ENCODE results near the gene NDST1.
"Not testable (repeated sequence)": the region's sequence is repeated elsewhere in the genome, so short reads cannot be mapped to it uniquely, and the experiment has no call there.

NDST1 gene

DNA sequence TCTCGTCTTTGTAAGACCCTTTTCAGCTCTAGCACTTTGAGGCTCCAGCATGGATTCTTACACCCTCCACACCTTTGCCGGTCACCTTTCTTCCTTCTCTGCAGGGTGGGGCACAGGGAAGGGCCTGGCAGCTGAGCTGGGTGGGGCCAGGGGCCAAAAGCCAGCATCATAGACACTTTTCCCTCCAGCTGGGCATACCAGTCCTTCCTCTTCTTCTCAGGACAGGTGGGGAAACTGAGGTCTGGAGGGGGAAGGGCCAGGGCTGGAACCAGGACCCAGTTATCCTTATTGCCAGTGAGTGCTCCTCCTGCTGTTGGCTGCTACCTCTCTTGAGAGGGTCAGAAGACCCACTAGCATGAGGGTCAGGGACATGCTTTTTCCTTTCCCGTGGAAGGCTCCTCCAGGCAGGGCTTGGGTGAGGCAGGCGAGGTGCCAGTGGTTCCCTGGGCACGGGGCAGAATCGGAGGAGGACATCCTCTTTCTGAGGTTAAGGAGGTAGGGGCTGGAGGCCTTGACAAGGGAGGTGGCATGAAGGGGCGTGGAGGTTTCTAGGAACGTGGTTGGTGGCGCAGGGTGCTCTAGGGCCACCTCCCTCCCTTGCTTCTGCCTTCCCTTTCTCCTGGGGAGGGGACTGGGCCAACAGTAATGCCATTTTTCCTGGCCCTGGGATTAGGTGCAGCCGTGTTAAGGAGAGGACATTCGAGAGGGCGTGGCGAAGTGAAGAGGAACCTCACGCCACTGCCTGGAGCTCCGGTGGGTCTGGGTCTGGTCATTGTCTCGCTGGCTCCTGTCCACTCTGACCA lies at the start of gene NDST1:
Gene NDST1 (plus strand): TSS at position 658 of the 803 bp plus-strand sequence. CDS start 13,124 bp downstream, outside the sequence.
- DNase-seq (ENCODE audit: low read depth) = no peak

DNA sequence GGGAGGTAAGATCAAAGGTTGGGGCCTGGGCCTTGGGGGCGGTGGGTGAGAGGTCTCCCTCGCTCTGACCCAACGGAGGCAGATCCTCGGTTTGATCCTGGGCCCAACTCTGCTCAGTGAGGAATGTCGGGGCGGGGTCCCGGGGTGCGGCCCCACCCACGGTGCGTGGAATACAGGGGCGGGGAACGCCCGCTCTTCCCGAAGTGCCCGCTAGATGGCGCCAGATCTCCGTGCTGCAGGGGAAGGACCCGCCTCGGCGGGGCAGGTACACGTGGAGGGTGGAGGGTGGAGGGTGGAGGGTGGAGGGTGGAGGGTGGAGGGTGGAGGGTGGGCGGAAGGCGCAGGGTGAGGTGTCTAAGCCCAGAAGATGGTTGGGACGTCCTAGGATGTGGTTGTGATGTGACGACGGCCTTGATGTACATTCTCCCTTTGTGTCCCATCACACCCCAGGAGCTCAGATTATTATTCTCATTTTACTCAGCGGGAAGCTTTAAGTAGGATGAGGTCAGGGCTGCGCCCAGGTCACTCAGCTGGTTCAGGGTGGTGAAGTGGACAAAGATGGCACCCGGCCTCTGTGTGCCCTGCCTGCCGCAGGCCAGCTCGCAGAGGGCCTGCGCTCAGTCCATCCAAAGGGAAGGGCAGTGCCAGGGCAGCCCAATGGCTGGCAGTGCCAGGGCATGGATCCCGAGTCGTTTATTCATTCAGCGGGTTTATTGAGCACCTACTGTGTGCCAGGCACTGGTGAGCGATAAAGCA lies 49.0 kb upstream of the NDST1 start:
- no peak for DNase-seq (ENCODE audit: low read depth)

DNA sequence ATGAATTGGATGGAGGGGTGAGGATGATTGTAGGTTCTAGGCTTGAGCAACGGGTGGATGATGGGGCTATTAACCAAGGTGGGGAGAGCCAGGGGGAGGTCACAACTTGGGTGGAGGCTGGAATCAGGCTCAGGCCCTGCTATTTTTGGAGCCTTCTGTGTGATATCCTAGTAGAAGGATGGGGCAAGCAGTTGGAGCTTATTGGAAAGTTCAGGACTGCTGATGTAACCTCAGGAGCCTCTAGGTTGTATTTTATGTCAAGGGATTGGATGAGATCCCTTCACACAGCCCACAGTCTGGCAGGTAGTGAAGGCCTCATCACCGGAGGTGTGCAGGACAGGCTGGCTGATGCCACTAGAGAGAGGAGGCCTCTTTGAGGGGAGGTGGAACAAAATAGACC lies 47.1 kb upstream of the NDST1 start:
- no peak for DNase-seq (ENCODE audit: low read depth)

DNA sequence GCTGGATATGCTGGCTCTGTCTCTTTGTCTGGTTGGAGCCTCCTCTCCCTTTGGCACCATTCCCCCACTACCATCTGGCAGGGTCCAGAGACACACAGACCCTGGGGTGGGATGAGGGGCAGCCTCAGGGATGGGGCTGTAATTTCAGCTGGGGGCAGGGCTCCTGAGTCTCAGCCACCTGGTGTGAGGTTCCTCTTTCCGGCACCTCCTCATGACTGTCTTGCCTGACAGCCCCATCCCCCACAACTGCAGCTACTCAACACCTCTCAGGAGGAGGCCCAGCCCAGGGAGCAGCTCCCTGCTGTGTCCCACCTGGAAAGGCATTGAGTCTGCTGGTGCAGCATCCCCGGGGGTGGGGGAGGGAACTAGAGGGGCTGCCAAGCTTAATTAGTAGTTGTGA lies 46.7 kb upstream of the NDST1 start:
- no peak for DNase-seq (ENCODE audit: low read depth)

DNA sequence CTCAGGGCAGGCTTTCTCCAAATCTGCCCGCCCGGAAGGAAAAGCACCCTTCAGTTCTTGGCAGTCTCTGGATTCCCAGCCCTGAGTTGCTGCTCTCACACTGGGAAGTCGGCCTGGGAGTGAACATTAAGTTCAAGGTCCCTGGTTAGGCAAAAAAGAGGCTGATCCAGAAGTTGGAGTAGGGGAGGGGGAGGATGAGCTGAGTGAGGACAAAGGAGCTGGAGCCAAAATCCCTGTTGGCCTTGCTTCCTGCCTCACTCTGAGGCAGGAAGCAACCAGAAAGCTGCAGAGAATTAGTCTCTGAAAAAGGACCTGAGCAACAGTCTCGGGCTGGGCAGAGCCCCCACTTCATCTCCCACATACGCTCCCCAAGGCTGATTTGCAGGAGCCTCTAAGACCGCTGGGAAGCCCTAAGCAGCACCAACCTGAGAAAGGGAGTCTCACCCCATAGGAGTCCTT lies 43.3 kb upstream of the NDST1 start:
- no peak for DNase-seq (ENCODE audit: low read depth)

DNA sequence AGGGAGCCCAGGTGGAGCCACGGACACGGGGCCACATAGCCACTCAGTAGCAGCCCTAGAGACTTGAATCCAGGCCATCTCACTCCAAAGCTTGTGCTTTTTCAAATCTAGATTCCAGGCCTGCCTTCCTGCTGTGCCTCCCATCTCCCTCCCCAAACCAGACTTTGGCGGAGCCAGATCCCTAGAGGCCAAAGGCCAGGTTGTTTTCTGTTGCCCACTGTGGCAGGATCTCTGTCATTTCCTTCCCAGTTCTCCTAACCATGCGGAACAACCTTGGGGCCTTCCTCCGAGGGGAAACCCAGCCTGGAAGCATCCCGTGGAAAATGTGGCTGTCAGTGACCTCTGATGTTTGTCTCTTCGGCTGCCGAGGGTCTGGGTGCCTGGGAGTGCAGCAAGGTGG lies 42.0 kb upstream of the NDST1 start:
- DNase-seq (ENCODE audit: low read depth) = no peak

GRCh38 chr5:150468206-150468605 lies 39.7 kb upstream of the NDST1 start:
- DNase-seq (ENCODE audit: low read depth) = no peak

GRCh38 chr5:150469718-150470469 lies 38.0 kb upstream of the NDST1 start:
- DNase-seq (ENCODE audit: low read depth) = peak; percentile 98

- no peak for DNase-seq (ENCODE audit: low read depth)
Measured at GRCh38 chr5:150473673-150474358, 34.1 kb upstream of the NDST1 start.

- DNase-seq (ENCODE audit: low read depth) = not testable (repeated sequence)
Measured at GRCh38 chr5:150476568-150476967, 31.4 kb upstream of the NDST1 start.

DNA sequence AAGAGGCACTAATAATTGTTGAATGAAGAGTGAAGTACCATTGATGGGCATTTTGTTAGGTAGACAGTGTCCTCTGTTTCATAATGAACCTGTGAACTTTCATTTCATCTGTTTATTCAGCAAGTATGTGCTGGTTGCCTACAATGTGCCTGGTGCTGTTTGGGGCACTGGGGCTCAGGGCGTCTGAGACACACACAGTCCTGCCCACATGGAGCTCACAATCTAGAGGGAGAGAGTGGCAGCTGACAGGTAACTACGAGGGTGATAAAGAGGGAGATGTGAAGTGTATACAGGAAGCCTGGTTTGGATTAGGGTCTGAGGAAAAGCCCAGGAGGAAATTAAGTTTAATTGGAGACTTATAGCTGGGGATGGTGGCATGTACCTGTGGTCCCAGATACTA lies 28.5 kb upstream of the NDST1 start:
- no peak for DNase-seq (ENCODE audit: low read depth)

- no peak for DNase-seq (ENCODE audit: low read depth)
Measured at GRCh38 chr5:150481708-150481965, 26.3 kb upstream of the NDST1 start.

DNA sequence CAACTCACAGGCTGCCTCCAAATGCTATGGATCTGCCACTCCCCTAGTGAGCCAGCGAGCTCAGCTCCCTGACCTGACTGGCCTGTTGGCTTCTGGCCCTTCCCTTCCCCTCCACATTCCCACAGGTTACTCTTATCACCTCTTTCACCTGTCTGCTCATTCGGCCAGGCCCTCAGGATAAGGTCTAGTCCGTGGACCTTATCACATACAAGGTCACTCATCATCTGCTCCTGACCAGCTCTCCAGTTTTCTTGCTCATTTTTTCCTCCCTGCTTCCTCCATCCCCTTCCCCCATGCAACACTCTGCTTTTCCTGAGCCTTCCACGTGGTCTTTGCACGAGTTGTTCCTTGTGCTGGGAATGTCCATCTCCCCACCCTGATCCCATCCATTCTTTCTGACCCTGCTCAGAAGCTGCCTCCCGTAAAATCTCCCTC lies 25.9 kb upstream of the NDST1 start:
- DNase-seq (ENCODE audit: low read depth) = no peak

- no peak for DNase-seq (ENCODE audit: low read depth)
Measured at GRCh38 chr5:150484964-150485692, 22.8 kb upstream of the NDST1 start.

DNA sequence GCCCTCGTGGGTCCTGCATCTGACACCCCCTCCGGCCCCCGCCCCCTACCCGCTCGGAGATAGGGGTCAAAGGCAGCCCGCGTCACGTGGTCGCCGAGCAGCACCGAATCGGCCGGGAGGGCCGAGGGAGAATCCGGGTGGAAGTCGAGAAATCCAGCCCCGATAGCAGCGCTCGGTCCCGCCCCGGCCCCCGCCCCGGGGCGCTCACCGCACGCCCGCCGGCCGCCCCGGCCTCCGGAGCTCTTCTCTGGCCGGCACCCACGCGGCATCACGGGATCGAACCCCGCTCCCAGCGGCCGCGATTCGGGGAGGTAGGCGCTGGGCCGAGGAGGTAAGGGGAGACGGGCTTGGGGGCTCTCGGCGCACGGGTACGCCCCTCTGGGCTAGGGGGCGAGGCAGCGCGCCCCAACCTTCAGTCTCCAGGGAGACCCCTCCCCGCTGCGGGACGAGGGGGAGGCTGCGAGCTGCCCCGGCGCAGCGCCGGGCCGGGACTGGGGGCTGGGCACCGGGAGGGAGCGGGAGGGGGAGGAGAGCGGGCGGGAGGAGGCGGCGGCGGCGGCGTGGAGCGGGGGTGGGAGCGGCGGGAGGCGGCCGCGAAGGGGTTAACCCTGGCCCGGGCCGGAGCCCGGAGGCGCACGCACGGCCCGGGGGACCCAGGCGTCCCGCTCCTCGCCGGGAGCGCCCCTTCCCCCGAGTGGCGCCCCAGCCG lies 22.1 kb upstream of the NDST1 start:
- DNase-seq (ENCODE audit: low read depth) = no peak

DNA sequence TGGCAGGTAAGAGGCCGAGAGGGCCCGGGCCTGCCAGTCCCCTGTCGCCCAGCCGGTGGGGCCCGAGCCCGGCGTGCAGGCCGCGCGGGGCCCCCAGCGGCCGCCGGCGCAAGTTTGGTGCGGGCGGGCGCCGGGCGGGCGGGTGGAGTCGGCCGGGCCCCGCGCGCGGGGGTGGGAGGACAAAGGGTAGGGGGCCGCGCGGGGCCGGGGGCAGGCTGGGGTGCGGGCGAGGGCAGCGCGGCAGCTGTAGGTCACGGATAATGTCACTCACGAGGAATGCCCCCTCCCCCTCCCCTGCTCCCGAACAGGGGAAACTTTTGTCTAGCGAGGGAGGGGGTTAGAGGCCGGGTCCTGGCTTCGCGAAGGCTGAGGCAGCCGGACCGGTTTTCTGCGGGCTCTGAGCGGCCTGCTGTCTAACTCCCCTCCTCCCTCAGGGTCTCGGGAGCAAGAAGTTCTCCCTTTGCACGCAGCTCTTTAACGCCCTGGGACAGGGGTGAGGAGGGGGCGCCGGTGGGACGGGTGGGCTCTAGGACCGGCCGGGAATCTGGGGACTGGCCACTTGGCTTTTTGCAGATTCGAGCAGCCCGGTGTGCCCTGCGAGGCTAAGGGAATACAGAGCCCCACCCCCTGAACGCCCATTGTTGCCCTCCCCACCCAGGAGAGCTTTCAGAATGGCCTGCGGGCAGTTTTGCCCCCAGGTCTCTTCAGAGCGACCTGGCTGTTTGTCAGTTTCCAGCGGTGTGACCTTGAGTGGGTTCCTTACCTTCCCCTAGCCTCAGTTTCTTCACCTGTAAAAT lies 21.3 kb upstream of the NDST1 start:
- no peak for DNase-seq (ENCODE audit: low read depth)

- DNase-seq (ENCODE audit: low read depth) = no peak
Measured at GRCh38 chr5:150487199-150488061, 20.5 kb upstream of the NDST1 start.

- peak; percentile 77 for DNase-seq (ENCODE audit: low read depth)
Measured at GRCh38 chr5:150488519-150489359, 19.2 kb upstream of the NDST1 start.
